ENCODE data around the gene TSHZ2.

DNA sequence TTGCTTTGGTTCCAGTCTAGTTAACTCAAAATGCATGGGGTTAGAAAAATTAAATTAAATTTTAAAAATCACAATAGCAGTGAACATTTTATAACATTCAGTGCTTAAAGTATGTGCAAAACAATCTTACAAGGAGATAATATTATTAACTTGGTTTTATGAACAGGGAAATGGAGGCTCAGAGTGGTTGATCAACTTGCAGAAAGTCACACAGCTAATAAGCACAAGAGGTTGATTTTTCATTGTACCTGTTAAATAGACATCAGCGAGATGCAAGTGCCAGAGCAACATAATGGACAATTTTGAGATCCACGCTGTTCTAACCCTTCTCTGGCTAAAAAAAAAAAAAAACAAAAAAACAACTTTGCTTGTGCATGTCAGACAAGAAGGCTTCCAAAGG lies 219.8 kb downstream of the TSHZ2 start:
- TF ChIP-seq L3MBTL2 (conservative IDR thresholded peaks at IDR 0.05) (no peak), CTBP1 (IDR thresholded peaks at IDR 0.05; ENCODE audit: borderline replicate concordance) (no peak), ELF4 (IDR thresholded peaks at IDR 0.05) (no peak), TARDBP (IDR thresholded peaks at IDR 0.05) (no peak), FOXA1 (IDR thresholded peaks at IDR 0.05) (no peak), SP1 (IDR thresholded peaks at IDR 0.05) (no peak), HDGF (IDR thresholded peaks at IDR 0.05; ENCODE audit: borderline replicate concordance) (no peak), NFRKB (IDR thresholded peaks at IDR 0.05) (no peak), BHLHE40 (IDR thresholded peaks at IDR 0.05; ENCODE audit: borderline replicate concordance) (no peak), FOXM1 (IDR thresholded peaks at IDR 0.05; ENCODE audit: borderline replicate concordance) (no peak), SUZ12 (IDR thresholded peaks at IDR 0.05) (no peak), FOXK2 (IDR thresholded peaks at IDR 0.05) (no peak)
- TF ChIP-seq, protein P1, sequence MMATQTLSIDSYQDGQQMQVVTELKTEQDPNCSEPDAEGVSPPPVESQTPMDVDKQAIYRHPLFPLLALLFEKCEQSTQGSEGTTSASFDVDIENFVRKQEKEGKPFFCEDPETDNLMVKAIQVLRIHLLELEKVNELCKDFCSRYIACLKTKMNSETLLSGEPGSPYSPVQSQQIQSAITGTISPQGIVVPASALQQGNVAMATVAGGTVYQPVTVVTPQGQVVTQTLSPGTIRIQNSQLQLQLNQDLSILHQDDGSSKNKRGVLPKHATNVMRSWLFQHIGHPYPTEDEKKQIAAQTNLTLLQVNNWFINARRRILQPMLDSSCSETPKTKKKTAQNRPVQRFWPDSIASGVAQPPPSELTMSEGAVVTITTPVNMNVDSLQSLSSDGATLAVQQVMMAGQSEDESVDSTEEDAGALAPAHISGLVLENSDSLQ (IDR thresholded peaks at IDR 0.05) = no peak

All from HEK293T (cell line).